Amniotic stem cell (primary cell): ENCODE data around the gene LETM1.

Experiments used
- DNase-seq: peaks from one replicate; lab custom pipeline; 2025; lab: John Stamatoyannopoulos, UW

LETM1 gene

DNA sequence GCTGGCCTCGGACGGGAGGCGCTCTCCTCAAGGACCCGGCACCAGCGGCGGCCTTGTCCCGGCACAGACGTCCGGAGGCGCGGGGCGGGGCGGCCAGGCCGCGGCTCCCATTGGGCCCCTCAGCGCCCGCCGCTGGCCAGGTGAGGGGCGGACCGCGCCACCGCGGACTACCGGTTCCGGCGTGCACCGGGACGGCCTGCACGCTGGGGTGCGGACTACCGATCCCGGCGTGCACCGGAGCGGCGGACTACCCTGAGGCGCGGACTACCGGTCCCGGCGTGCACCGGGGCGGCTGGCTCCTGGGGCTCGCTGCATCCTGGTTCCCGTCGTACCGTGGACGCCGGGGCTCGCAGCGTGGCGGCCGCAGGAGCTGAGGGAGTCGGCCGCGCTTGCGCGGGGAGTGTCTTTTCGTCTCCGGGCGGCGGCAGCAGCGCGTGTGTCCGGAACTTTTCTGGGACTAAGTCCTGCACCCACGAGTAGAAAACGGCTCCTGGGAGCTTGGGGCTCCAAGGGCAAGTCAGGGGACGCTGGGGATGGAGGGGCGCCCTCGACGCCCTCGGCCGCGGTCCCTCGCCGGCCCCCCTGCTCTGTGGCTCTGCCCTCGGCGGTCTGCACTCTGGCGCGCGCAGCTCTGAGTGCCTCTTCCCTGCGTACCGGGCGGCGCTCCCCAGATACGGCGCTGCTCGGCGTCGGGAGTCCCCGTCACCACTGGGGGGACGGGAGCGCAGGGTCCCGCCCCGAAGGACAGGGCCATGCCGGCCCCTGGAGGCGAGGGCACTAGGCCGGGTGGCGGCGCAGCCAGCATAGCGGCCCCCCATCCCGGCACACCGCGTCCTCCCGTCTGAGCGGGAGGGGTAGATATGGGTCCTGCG is at the start of gene LETM1:
Gene LETM1 (minus strand): TSS at position 86 of the 872 bp plus-strand sequence. CDS start 206 bp downstream, outside the sequence.
- DNase-seq, result peak; percentile 56

DNA sequence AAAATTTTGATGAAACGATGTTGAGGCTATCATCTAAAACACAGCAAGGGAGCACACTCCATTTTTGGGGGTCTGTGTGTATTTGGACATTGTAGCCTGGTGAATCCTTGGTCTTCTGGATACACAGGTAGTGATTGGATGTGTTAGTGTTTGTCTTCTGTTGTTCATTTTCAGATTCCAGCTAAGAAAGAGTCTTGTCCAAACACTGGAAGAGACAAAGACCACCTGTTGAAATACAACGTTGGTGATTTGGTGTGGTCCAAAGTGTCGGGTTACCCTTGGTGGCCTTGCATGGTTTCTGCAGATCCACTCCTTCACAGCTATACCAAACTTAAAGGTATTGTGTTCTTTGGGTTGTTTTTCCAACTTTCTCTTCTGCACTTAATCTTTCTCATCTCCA is 48.1 kb upstream of the LETM1 start:
- DNase-seq, result no peak

DNA sequence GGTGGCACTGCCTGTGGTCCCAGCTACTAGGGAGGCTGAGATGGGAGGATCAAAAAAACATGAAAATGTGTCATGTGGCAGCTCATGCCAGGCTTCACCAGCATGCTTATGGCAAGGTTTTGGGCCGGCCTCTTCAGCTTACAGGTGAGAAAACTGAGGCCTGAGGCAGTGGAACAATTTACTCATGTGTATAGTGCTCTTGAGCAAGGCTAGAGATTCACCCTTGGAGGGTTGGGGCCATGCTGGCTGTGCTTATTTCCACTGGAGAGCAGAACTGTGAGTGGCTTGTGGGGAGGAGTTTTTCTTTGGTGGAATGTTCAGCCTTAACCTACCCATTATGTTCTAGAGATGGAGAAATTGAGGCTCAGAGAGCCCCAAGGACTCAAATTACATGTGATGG is 47.1 kb upstream of the LETM1 start:
- no peak for DNase-seq

DNA sequence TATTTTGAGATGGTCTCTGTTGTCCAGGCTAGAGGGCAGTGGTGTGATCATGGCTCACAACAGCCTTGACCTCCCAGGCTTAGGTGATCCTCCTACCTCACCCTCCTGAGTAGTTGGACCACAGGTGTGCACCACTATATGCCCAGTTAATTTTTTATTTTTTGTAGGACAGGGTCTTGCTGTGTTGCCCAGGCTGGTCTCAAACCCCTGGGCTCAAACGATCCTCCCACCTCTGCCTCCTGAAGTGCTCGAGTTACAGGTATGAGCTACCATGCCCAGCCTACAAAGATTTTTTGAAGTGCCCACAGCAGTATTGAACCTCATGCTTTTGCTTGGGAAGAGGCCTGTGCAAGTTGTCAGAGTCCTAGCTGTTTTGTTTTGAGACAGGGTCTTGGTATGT is 46.3 kb upstream of the LETM1 start:
- DNase-seq, result no peak

DNA sequence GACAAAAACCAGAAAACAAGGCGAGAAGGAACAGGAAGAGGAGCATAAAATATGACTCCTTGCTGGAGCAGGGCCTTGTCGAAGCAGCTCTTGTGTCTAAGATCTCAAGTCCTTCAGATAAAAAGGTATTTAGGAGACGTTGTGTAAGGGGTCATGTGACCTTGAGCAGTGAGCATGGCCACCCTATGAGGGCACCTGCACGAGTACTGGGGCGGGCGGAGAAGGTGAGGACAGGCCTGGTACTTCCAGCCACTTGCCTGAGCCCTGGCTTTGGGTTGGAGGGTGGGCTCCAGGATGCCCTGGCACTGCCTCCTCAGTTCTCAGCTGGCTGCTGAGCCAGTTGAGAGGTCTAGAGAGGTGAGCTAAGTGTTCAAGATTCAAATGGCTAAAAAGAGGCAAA is 45.2 kb upstream of the LETM1 start:
- DNase-seq, result no peak

DNA sequence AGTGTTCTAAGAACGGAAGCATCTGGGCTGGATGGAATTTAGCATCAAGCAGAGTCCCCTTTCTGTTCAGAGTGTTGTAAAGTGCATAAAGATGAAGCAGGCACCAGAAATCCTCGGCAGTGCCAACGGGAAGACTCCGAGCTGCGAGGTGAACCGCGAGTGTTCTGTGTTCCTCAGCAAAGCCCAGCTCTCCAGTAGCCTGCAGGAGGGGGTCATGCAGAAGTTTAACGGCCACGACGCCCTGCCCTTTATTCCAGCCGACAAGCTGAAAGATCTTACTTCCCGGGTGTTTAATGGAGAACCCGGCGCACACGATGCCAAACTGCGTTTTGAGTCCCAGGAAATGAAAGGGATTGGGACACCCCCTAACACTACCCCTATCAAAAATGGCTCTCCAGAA is 44.7 kb upstream of the LETM1 start:
- DNase-seq, result no peak

DNA sequence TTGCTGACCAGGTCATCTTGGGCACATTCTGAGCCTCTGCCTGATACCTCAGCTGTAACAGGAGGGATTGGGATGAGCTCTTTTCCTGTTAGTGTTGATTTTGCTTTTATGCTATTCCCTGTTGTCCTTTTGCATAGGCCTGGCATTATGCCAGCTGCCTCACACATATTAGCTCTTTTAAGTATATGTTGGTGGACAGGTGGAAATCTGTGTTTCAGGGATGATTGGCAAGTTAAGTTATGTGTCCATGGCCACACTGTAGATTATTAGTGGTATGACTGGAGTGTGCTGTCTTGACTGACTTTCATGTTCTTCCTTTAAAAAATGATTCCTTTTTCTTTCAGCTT is 44.1 kb upstream of the LETM1 start:
- DNase-seq, result no peak

DNA sequence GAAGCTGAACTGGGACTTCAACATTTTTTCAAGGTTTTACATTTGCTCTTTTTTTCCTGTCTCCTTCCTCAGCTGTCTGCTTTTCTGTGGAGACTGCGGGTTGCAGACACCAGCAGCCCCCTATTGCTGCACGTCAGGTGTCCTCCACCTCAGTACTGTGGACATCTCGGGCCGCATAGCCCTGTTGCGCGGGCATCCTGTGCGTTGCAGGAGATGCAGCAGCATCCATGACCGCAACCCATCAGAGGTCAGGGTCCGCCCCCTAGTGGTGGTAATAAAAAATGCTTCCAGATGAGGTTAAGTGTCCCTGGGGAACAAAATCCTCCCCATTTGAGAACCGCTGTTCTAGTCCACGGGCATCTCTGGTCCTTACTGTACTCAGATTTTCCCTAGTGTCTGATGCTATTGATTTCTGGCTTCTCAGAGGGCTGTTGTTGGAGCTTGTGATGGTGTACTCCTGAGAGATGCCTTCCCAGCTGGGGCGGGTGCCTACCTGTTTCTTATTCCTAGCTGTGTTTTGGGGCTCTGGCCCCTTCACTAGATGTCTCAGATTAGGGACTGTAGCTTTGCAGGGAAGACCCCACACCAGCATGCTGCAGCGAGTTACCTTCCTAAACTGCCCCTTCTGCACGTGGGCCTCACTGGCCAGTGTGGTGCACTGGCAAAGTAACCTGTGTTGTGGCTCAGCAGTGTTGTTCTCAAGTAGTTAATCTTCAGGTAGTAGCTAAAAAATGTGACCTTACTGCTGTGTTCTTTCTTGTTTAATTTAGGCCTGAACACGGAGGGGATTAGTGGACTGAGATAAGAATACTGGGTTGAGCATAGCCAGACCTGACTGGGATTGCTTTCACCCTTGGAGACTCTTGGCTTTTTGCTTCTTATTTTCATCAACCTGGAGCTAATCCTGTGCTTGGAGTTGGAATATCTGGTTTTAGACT is 43.5 kb upstream of the LETM1 start:
- peak; percentile 62 for DNase-seq

DNA sequence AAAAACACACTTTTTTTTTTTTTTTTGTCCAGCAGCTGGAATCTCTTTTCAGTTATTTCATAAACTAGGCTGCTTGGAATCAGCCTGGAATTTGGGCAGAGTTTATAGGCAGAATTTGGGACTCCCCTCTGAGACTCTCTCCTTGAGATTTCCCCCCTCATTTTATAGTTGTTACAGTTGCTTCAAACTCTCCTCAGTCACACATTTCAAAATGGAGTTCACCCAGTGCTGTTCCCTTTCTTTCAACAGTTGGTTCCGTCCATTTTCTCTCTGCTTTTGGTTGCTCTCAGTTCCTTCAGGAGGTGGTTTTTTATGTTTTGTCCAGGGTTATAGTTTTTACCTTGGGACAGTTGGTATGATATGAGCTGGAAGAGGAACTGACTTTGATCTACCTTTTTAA is 42.7 kb upstream of the LETM1 start:
- no peak for DNase-seq

DNA sequence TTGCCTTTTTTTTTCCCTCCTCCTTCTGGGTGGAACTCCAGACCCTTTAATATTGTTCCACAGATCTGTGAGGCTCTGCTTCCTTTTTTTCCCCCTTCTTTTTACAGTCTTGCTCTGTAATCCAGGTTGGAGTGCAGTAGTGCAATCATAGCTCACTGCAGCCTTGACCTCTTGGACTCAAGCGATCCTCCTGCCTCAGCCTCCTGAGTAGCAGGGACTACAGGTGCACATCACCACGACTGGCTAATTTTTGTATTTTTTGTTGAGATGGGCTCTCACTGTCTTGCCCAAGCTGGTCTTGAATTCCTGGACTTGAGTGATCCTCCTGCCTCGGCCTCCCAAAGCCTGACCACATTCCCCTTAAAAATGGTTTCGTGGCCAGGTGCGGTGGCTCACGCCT is 42.1 kb upstream of the LETM1 start:
- no peak for DNase-seq

DNA sequence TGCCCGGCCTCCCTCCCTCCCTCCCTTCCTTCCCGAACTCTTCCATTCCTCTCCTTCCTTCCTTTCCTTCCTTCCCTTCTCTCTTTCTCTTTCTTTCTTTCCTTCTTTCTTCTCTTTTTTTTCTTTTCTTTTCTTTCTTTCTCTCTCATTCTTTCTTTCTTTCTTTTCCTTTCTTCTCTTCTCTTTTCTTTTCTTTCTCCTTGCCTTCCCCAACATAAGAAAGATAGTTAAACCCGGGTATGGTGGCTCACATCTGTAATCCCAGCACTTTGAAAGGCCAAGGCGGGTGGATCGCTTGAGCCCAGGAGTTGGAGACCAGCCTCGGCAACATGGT is 40.7 kb upstream of the LETM1 start:
- no peak for DNase-seq

DNA sequence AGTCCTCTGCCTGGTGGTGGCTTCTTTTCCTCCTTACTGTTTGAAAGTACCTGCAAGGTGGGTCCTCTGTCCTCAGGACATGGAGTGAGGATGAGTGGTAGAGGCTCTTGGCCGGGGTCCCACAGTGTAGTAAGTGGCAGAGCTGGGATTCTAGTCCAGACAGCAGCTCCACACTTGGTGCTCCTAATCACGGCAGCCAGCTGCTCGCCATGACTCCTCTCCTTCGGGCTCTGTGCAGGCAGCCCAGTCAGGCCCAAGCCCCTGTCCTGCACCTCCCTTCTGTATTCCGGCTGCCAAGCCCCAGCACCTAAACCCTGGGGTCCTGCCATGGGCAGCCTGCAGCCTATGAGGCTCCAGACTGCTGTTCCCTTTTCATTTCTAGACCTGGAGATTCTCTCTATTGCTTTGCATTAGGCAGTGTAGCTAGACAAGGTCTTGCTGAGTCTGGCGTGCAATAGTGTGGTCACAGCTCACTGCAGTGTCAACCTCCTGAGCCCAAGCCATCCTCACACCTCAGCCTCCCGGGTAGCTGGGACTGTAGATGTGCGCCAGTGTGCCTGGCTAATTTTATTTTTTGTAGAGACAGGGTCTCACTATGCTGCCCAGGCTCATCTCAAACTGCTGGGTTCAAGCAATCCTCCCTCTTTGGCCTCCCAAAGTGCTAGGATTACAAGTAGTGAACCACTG is 40.2 kb upstream of the LETM1 start:
- DNase-seq, result no peak

DNA sequence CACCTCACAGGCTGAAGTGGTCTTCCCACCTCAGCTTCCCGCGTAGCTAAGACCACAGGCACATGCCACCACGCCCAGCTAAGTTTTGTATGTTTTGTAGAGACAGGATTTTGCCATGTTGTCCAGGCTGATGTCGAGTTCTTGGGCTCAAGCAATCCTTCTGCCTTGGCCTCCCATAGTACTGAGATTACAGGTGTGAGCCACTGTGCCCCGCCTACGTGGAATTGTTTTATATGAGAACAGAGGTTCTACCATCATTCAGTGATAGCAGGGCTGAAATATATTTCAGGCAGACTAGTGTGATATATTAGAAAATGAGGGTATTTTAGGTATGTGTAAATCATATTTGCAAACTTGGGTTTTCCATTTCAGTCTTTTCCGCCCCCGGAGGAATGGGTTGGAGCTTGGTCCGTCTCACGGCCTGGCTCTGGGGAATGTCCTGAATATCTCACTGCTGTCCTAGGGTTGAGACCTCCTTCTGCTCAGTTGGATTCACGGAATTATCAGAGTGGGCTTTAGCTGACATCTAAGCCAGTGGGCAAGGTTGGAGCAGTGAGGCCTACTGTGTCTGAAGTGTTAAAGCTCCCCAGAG is 35.1 kb upstream of the LETM1 start:
- DNase-seq, result no peak

DNA sequence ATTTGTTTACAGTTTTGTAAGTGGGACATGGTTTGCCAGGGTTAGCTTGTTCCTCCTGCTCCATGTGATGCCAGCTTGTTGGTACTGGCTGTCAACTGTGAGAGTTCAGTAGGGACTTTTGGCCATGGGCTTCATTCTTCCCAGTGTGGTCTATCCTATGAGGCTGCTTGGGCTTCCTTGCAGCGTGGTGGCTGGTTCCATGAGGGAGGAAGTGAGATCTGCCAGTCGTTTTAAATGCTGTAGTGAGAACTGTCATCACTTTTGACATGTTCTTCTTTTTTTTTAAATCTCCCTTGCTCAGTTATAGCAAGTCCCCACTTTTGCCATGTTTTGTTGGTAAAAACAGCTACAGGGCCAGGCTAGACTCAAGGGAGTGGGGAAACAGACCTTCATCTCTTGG is 31.1 kb upstream of the LETM1 start:
- DNase-seq, result no peak

DNA sequence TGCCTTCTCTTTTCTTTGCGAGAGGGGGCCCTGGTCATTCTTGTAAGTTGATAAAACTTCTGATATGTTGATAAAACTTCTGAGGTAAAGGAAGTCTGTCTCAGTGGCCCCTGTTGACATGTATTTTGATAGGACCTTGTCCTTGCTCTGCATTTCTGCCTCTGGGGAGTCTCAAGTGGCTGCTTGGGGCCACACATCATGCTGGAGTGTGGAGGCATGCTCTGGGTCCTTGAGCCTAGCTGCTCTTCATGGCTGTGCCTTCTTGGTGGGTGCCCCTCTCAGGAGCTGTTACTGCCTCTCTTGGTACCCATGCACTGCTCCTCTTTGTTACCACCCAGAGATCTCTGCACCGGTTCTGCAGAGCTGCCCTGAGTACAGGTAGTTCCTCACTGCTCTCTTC is 29.5 kb upstream of the LETM1 start:
- DNase-seq, result no peak

DNA sequence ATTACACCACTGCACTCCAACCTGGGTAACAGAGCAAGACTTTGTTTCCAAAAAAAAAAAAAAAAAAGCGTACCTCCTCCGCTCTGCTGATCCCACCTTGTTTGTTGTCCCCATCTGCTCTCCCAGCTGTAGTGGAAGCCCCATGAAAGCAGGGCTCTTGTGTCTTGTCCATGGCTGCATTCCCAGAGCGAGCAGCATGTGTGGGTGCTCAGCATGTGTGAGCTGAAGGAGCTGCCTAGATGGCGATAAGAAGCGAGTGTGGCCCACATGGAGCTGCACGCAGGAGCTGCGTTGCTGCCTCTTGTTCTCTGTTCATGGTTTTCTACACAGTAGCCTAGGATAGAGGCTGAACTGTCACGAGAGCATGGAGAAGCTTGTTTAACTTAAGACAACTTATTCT is 27.6 kb upstream of the LETM1 start:
- no peak for DNase-seq

DNA sequence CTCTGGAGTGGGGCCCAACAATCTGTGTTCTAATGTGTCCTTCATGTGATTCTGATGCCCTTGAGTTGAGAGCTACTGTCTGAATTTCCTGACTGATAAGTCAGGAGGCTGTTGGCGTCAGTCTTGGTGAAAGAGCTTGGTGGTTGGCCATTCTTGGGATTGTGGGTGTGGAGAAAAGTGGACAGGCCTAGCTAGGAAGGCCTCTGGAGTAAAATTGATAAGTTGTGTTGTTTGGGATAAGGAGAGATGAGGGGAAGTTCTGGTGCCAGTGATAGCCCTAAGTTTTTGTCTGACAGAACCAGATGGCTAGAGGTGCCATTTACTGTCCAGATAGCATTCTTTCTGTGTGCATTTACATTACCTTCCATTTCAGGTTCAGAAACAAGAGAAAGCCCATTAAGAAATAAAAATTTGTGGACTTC is 26.9 kb upstream of the LETM1 start:
- DNase-seq, result no peak

DNA sequence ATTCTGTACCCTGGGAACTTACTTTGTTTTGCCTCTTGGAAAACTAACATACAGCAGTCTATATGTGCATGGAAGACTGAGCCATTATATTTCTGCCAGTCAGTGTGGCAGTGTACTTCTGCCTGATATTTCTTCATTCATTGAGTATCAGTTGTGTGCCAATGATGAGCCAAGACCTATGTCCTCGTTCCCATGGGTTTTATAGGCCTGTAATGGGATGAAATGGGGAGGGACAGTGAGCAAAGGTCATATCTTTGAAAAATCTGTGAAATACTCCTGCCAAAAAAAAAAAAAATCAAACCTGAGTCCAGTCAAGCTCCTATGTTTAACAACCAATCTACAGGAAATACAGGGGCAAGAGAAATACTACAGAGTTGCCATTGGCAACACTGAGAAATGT is 24.4 kb upstream of the LETM1 start:
- DNase-seq, result no peak

DNA sequence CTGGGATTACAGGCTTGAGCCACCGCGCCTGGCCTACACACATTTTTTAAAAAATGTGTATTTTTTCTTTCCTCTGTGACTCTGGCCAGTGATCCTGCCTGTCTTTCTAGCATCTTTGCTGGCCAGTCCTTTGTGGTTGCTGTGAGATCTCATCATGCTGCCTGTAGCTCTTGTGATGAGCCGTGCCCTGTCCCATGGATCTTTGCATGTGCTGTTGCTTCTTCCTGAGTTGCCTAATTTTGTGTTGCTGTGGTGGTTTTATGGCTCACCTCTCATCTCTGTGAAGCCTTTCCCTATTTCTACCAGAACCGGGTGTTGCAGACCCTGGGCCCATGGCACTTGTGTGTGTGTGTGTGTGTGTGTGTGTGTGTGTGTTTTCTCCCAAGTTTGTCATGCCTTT is 23.5 kb upstream of the LETM1 start:
- no peak for DNase-seq

DNA sequence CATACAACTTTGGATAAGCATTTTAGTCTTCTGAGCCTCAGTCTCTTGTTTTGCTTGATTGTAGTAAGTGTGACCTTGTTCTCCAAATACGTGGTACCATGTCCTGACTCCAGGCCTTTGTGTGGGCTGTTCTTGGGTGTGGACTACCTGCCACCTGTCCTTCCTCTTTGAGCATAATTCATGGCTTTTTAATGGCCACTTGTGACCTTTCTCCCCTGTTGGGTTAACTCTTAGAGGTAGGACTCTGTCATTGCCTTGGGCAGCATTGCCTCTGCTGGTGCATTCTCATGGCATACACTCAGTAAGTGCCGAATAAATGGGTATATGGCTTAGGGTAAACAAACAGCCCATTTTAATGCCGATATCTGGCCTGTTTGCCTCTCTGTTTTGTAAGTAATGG is 18.2 kb upstream of the LETM1 start:
- DNase-seq, result no peak

DNA sequence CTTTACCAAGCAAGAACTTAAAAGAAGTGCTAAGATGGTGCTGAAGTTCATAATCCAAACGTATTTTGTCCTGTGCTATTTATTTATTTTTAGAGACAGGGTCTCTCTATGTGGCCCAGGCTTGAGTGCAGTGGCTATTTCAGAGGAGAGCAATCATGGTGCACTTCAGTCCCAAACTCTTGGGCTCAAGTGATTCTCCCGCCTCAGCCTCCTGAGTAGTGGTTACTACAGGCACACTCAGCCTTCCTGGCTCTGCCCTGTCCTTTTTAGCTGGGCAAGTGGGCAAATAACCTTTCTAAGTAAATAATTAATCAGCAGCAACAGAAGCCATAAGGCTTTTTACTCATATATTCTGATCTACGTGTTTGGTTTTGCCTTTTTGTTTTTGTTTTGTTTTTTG is 17.8 kb upstream of the LETM1 start:
- DNase-seq, result no peak

DNA sequence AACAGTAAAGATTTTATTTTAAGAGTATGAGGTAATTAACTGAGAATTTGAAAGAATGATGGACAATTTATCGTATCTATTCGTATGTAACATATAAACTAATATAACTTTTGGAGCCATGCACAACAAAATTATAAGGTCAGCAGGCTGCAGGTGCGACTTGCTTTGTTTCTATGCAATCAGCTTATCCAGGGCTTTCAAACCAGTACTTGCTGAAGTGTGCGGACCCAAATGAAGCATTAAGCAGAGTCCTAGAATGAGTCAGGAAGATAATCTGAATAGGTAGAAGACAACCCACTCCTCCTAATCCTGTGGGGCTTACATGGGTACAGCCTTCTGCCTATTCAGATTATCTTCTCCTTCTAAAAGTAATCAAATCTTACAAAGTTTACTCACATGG is 17.3 kb upstream of the LETM1 start:
- no peak for DNase-seq
